ENCODE data around the gene DHX32.

The DHX32 gene

DNA sequence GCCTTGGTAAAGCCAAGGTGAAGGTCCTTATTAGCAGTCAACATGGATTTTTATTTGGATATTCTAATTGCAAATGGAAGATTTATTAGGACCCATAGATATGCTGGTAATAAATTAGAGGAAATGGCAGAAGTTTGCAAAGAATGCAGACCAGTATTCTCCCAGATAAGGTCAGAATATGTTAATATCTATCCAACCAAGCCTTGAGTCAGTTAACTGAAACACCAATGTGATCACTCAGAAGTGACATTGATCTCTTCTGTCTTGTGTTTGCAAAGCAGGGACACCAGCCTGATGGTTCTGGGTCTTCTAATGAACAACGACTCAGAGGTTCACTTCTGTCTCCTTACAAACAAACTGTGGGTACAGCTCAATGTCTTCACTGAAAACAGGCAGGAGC lies 79.5 kb downstream of the DHX32 start:
- DNase-seq = no peak

DNA sequence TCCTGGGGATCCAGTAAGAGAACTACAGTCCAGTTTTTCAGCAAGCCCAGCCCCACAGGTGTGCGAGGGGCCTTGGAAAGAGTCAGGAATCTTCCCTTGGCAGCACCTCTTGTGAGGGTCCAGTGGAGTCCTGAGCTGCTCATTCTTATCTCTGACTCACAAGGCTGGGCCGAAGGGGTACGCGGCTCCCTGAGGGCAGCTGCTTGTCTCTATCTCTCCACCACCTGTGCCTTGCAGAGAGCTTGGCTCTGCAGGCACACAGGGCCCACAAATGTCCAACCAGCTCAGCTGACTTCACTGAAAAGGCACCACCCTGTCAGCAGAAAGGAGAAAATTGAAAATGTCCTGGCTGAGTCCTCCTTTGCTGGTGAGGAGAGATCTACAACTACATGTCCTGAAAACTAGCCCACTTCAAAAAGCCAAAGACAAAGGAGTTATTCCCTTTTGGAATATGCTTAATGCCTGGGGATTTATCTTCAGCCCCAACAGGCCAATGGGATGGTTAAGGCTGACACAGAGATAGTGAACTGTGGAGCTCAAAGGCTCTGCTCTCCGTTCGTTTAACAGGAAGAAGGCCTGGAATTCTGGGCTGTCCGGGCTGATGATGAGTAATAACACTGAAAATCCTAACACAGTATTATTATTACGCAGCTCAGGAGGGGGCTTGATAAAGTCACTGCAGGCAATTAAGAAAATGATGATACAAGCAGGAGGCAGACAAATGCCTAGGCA lies 81.5 kb downstream of the DHX32 start:
- no peak for DNase-seq

DNA sequence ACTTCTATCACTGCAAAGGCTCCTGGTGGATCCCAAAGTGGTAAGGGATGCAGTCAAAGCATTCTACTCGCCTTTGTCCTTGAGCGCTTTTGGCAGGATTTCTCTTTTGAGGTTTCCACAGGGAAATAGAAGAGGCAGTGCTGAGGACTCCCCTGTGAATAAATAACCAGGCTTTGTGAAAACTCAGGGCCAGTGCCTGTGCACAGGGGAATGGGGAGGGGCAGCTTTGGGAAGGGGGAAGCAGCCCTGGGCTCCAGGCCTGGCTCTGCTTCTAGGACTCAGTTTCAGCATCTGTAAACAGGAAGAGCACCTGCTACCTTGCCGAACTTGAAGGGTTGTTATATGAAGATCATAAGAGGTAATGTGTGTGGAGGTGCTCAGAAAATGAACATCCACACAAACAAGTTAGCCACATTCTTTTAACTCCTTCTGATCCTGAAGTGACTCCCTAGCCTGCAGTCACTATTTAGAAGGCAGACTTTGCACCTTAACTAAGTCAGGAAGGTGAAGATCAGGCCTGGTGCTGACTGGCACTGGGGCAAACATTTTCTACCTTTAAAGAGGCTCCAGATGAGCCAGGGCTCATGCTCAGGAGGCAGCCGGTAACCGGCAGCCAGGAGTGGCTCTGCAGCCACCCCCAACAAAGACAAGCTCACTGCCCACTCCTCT lies 83.0 kb downstream of the DHX32 start:
- DNase-seq = no peak

DNA sequence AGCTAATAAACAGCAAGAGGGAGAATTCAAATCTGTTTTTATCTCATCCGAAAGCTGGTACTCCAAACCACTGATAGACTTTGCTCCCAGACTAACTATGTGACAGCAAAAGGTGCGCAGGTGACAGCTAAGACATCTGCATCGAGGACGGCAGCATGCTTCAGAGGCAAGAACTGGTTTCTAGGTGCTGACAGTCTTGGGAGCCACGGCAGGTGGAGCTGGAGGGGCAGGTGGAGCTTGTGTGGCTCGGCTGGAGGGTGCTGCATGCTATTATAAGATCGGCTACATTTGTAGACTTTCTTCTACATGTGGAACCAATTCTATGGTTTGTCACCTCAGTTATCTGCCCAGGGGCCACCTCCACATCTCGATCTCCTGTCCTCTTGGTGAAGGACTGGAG lies 83.7 kb downstream of the DHX32 start:
- no peak for DNase-seq

DNA sequence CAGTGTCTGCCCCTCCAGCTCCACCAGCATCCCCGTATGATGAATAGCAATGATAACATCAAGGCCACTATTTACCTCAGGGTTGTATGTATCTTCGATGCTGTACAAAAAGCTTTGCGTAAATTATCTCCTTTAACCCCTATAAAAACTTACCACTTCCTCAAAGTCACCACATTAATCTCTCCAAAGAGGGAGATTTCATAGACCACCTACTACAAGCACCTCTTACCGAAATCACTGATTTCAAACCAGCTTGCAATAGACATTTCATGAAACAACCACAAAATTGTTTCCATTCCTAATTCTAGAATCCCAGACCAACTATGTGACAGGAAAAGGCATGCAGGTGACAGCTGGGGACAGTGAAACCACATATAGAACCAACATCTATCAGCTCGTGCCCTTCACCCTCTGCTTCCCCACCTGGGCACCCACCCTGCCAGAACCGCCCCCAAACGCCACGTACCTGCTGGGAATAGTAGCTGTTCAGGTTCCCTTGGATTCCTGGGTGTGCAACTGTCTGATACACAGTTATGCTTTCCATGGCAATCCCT lies 85.4 kb downstream of the DHX32 start:
- DNase-seq = no peak

DNA sequence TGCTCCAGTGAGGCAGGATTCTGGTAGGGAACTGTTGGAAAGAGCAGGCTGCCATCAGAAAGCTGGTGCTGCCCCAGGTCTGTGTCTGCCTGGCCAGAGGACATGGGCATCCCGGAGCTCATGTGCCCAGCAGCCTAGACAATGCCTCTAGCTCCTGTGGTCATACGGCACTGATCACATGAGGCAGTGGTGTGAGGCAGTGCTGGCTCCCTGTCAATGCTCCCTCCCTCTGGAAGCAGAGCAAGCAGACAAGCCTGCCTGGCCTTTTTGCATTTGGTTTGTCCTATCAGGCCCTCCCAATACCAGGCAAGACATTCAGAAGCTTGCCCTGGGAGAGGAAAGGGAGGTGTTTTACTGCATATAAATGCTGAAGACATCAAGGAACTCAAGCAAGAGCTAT lies 86.0 kb downstream of the DHX32 start:
- no peak for DNase-seq

DNA sequence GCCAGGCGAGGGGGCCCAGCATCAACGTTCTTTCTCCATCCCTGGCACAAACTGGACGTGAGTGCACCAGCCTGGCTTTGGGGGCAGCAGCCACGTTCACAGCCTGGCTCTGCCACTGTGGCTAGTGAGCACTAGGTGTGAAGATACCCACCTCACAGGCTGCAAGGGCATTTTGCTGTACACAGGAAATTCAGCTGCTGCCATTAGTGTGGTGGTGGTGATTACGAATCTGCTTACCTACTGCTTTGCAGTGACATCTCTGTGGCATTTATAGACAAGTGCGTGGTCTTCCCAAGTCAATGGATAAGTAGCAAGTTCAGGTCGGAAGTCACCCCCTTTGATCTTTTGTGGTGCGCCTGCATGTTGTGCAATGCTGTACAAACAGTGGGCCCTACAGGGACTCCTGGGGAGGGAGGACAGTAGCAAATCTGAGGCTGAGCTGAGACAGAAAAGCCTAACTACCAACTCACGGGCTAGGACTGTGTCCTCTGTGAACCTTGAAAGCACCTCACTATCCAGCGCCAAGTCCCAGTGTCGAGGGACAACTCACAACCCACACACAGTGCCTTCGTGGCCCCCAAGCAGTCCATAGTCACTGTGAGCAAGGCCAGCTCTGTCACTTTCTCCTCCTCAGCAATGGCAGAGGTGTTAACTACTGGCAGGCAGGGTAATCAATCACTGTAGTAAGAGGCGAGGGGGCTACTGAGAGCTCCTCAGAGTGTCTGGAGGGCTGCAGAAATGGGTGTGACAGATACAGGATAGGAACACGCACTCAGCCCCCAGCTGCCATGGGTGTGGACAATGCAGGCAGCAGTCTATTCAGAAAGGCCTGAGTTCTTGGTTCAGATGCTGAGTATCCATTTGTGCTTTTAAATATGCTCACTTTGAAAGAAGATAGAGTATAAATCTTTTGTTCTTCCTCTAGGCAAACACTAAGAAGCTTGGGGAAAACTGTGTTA lies 88.5 kb downstream of the DHX32 start:
- DNase-seq = no peak

DNA sequence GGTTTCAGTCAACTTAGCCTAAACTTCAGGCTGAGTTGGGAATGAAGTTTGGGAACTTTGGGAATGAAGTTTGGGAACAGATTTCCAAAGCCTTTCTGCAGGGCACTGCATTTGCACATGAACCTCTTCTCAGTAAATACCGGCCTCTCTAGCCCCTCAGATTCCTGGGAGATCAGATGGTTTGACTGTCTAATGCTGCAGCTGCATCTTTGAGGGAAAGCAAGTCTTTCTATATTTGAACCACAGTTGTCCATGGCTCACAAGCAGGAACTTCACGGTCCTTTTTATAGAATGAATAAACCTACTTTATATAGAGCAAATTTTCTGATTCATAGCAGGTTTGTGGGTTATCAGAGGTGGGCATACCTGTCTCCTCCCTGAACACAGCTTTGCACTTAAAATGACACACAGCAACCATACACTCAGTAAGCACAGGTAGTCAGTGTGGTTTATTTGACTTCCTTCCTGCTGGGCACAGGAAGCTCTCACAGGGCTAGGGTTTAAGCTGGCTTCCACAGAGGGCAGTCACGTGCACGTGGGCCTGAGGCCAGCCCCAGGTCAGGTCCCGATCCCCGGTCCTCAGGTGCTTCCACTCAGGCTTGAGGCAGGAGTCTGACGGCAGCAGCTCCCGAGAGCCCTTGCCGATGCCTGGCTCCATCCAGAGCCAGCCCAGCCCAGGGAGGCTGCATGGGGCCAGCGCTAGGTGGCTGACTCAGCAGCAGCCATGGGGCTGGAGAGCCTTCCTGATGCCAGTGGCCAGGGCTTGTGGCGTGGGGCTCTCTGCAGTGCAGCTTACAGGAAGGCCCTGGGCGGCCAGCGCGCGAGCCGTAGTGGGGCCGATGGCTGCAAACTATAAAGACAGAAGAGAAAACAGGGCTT lies 92.7 kb downstream of the DHX32 start:
- DNase-seq = no peak
